Keratinocyte (primary cell): ENCODE data around the gene EIF3J. TPM values are rescaled to one million over a fixed set of nuclear protein-coding genes. Genes with fewer than 3 reads are reported as not detected.

Experiments
- DNase-seq: peaks from one replicate; pipeline ENCODE4 v3.0.0-alpha.2; 2011; ENCODE audit warnings: low read depth, missing footprints, low spot score
- FAIRE-seq: peaks from 2 replicates; lab custom pipeline; 2011; peaks lifted over from hg19 to GRCh38; lab: Jason Lieb, UNC
- H2AFZ ChIP-seq: 2 replicates; pipeline ENCODE4 v1.6.0; 2012; ENCODE audit warnings: low read length, control low read depth, inconsistent platforms; ENCODE audit not compliant: control insufficient read depth
- H3K27ac ChIP-seq: 2 replicates; pipeline ENCODE4 v1.5.1; 2011; ENCODE audit warnings: low read length; ENCODE audit not compliant: control insufficient read depth, insufficient read depth
- H3K27me3 ChIP-seq: 3 replicates; pipeline ENCODE4 v1.6.0; 2011; ENCODE audit warnings: low read length; ENCODE audit not compliant: control insufficient read depth, insufficient read depth; ENCODE audit errors: extremely low read depth
- H3K36me3 ChIP-seq, 2 experiments: 2 replicates in 1 of 2; 3 replicates in 1 of 2; pipeline ENCODE4 v1.5.1; 2011; ENCODE audit warnings: low read length in 2 of 2, mild to moderate bottlenecking in 1 of 2; ENCODE audit not compliant: control insufficient read depth in 2 of 2, insufficient read depth in 2 of 2; ENCODE audit errors: extremely low read depth in 1 of 2
- H3K4me1 ChIP-seq: 3 replicates; pipeline ENCODE4 v1.5.1; 2011; ENCODE audit warnings: low read length; ENCODE audit not compliant: control insufficient read depth, insufficient read depth; ENCODE audit errors: extremely low read depth
- H3K4me2 ChIP-seq: 3 replicates; pipeline ENCODE4 v1.6.0; 2011; ENCODE audit warnings: low read depth, low read length; ENCODE audit not compliant: control insufficient read depth, insufficient read depth; ENCODE audit errors: extremely low read depth
- H3K4me3 ChIP-seq, 3 experiments: fragments of 200-600 bp in 1 of 3; sonication (generic) in 1 of 3; 2 replicates in 2 of 3; 3 replicates in 1 of 3; pipeline ENCODE4 v1.5.1; 2011 to 2016; ENCODE audit warnings: low read length in 3 of 3, mild to moderate bottlenecking in 3 of 3, control low read depth in 2 of 3, inconsistent platforms in 1 of 3, low read depth in 1 of 3, mixed read lengths in 1 of 3, mixed run types in 1 of 3, moderate library complexity in 1 of 3; ENCODE audit not compliant: control insufficient read depth in 2 of 3, insufficient read depth in 2 of 3; ENCODE audit errors: extremely low read depth in 1 of 3
- H3K79me2 ChIP-seq: 2 replicates; pipeline ENCODE4 v1.6.0; 2012; ENCODE audit warnings: low read length; ENCODE audit not compliant: control insufficient read depth, insufficient read depth
- H3K9ac ChIP-seq: 3 replicates; pipeline ENCODE4 v1.6.0; 2011; ENCODE audit warnings: low read length; ENCODE audit not compliant: control insufficient read depth, insufficient read depth; ENCODE audit errors: extremely low read depth
- H3K9me1 ChIP-seq: 3 replicates; pipeline ENCODE4 v1.6.0; 2011; ENCODE audit warnings: low read length; ENCODE audit not compliant: control insufficient read depth, insufficient read depth; ENCODE audit errors: extremely low read depth
- H3K9me3 ChIP-seq: 2 replicates; pipeline ENCODE4 v1.5.1; 2012; ENCODE audit warnings: low read depth, low read length; ENCODE audit not compliant: control insufficient read depth
- H4K20me1 ChIP-seq: 3 replicates; pipeline ENCODE4 v1.6.0; 2011; ENCODE audit warnings: low read length; ENCODE audit not compliant: control insufficient read depth, insufficient read depth; ENCODE audit errors: extremely low read depth
- CTCF ChIP-seq, 3 experiments: IDR thresholded peaks in 1 of 3; conservative IDR thresholded peaks in 1 of 3; optimal IDR thresholded peaks in 1 of 3; 2 replicates in 2 of 3; 3 replicates in 1 of 3; pipeline versions ENCODE3 to v1.5.1; 2011; ENCODE audit warnings: low read length in 3 of 3, mild to moderate bottlenecking in 3 of 3, moderate library complexity in 2 of 3, control low read depth in 1 of 3, inconsistent platforms in 1 of 3; ENCODE audit not compliant: insufficient read depth in 2 of 3; ENCODE audit errors: extremely low read depth in 1 of 3
- EZH2 ChIP-seq: IDR thresholded peaks from one replicate; pipeline ENCODE4 v1.6.1; 2012; ENCODE audit warnings: inconsistent platforms, mild to moderate bottlenecking, low read length, moderate library complexity
- dilution Hi-C: fragments of 300-500 bp; cut with MboI; formaldehyde crosslinking; loops from one replicate; pipeline ENCODE4 v1.7.0; 2020; ENCODE audit warnings: low sequenced_read_pairs; ENCODE audit not compliant: extremely low pct_ligation_motif_present
- polyA plus RNA-seq, 5 experiments: library from polyadenylated mRNA; depleted of rRNA in 3 of 5; stranded (reverse) in 3 of 5; stranded (forward) in 1 of 5; unstranded in 1 of 5; fragments of >200 nt; gene quantifications; 1 replicate in 1 of 5; 2 replicates in 3 of 5; 3 replicates in 1 of 5; pipeline versions ENCODE4 v1.2.1 to v1.2.3, GENCODE V29; 2011 to 2012; ENCODE audit warnings: missing spikeins in 2 of 5, low read depth in 1 of 5, low replicate concordance in 1 of 5

The EIF3J gene
- polyA plus RNA-seq, 1 donor (not counting 4 experiments of a cell fraction or from before 2014, with no cell fraction given): 99.4 TPM

GRCh38 chr15:44591326-44591725 is 54.4 kb downstream of the EIF3J start:
- H2AFZ ChIP-seq: no peak overlapping the region
- TF ChIP-seq CTCF (optimal IDR thresholded peaks at IDR 0.05 in 1 of 3, IDR thresholded peaks at IDR 0.05 in 1 of 3, conservative IDR thresholded peaks at IDR 0.05 in 1 of 3; ENCODE audit: extremely low read depth in 1 of 3, insufficient read depth in 2 of 3, low read length in 3 of 3) (no peak), EZH2 (no peak)
- no peak overlapping the region for H3K27ac ChIP-seq
- H3K27me3 ChIP-seq: no peaks in the 10 kb centered on the region
- no peaks in the 10 kb centered on the region for H3K9me1 ChIP-seq
- peaks cover 15 to 40% of the 10 kb centered on the region in 2 experiments for H3K36me3 ChIP-seq
- H3K4me1 ChIP-seq: peaks cover 8% of the 10 kb centered on the region
- dilution Hi-C loops: no loop called here
- H3K79me2 ChIP-seq: no peaks in the 10 kb centered on the region
- no peak overlapping the region for H3K4me2 ChIP-seq
- H3K4me3 ChIP-seq: no peak overlapping the region
- no peaks in the 10 kb centered on the region for H4K20me1 ChIP-seq
- no peak for FAIRE-seq
- DNase-seq: no peak
- no peak overlapping the region for H3K9ac ChIP-seq
- no peaks in the 10 kb centered on the region for H3K9me3 ChIP-seq

- peaks cover 8% of the 10 kb centered on the region for H3K4me1 ChIP-seq
- no peak overlapping the region for H3K4me3 ChIP-seq
- H3K27ac ChIP-seq: no peak overlapping the region
- peaks cover 13 to 34% of the 10 kb centered on the region in 2 experiments for H3K36me3 ChIP-seq
- H3K9me3 ChIP-seq: no peaks in the 10 kb centered on the region
- no peak overlapping the region for H3K9ac ChIP-seq
- H3K79me2 ChIP-seq: no peaks in the 10 kb centered on the region
- FAIRE-seq (peak; percentile 32), DNase-seq (no peak)
- no peaks in the 10 kb centered on the region for H3K27me3 ChIP-seq
- H2AFZ ChIP-seq: no peak overlapping the region
- no peak overlapping the region for H3K4me2 ChIP-seq
- no peaks in the 10 kb centered on the region for H3K9me1 ChIP-seq
- TF ChIP-seq CTCF (optimal IDR thresholded peaks at IDR 0.05 in 1 of 3, IDR thresholded peaks at IDR 0.05 in 1 of 3, conservative IDR thresholded peaks at IDR 0.05 in 1 of 3; ENCODE audit: extremely low read depth in 1 of 3, insufficient read depth in 2 of 3, low read length in 3 of 3) (peak in 2 of 3 experiments; percentile 10 to 40), EZH2 (no peak)
- no peaks in the 10 kb centered on the region for H4K20me1 ChIP-seq
- dilution Hi-C loops: no loop called here
These were observed 56.2 kb downstream of the EIF3J start for GRCh38 chr15:44593042-44593736.
